GM21515 (cell line): ENCODE data around the gene CCDC87.
"Not testable (repeated sequence)": the region's sequence is repeated elsewhere in the genome, so short reads cannot be mapped to it uniquely, and the experiment has no call there.

Source experiments
- ATAC-seq: cut with Tn5 transposase; IDR thresholded peaks from one replicate; pipeline ENCODE4 v1.9.1; 2021; ENCODE audit not compliant: unreplicated experiment

The CCDC87 gene

GRCh38 chr11:66616379-66617154 lies 23.7 kb upstream of the CCDC87 start, which contains the start of gene RBM14:
TSS of gene RBM14 (plus strand) at chr11:66616630. CDS start at chr11:66616721, 91 bp downstream.
- ATAC-seq: peak; percentile 86

GRCh38 chr11:66614073-66614472 lies 21.2 kb upstream of the CCDC87 start:
- ATAC-seq: no peak

- ATAC-seq: no peak
Measured at GRCh38 chr11:66612458-66612857, 19.6 kb upstream of the CCDC87 start.

GRCh38 chr11:66609721-66610617 lies 17.1 kb upstream of the CCDC87 start:
- no peak for ATAC-seq

GRCh38 chr11:66607126-66607834 lies 14.4 kb upstream of the CCDC87 start:
- no peak for ATAC-seq

- not testable (repeated sequence) for ATAC-seq
Measured at GRCh38 chr11:66606608-66607007, 13.7 kb upstream of the CCDC87 start.

- no peak for ATAC-seq
Measured at GRCh38 chr11:66604155-66604554, 11.3 kb upstream of the CCDC87 start.

GRCh38 chr11:66603072-66603471 lies 10.2 kb upstream of the CCDC87 start:
- no peak for ATAC-seq

GRCh38 chr11:66600631-66601233 lies 7.9 kb upstream of the CCDC87 start:
- no peak for ATAC-seq

- ATAC-seq: no peak
Measured at GRCh38 chr11:66600219-66600618, 7.4 kb upstream of the CCDC87 start.

- ATAC-seq: no peak
Measured at GRCh38 chr11:66598993-66599392, 6.1 kb upstream of the CCDC87 start.

GRCh38 chr11:66595245-66595904 lies 2.5 kb upstream of the CCDC87 start:
- no peak for ATAC-seq

GRCh38 chr11:66593650-66594049 lies 787 bp upstream of the CCDC87 start:
- ATAC-seq: no peak

GRCh38 chr11:66593303-66593635 lies 406 bp upstream of the CCDC87 start:
- ATAC-seq: peak; percentile 22

- no peak for ATAC-seq
Measured at GRCh38 chr11:66591175-66591574, 1.7 kb downstream of the CCDC87 start.

GRCh38 chr11:66589996-66590675 lies 2.7 kb downstream of the CCDC87 start:
- no peak for ATAC-seq

GRCh38 chr11:66589315-66589714 lies 3.5 kb downstream of the CCDC87 start:
- ATAC-seq: not testable (repeated sequence)

GRCh38 chr11:66586136-66586535 lies 6.7 kb downstream of the CCDC87 start:
- no peak for ATAC-seq

GRCh38 chr11:66585447-66585846 lies 7.4 kb downstream of the CCDC87 start:
- not testable (repeated sequence) for ATAC-seq
